Measurements from ENCODE around the gene TRPM3. TPM values are rescaled to one million over a fixed set of nuclear protein-coding genes. Genes with fewer than 3 reads are reported as not detected.

The TRPM3 gene
- polyA plus RNA-seq, 3 donors = not detected

DNA sequence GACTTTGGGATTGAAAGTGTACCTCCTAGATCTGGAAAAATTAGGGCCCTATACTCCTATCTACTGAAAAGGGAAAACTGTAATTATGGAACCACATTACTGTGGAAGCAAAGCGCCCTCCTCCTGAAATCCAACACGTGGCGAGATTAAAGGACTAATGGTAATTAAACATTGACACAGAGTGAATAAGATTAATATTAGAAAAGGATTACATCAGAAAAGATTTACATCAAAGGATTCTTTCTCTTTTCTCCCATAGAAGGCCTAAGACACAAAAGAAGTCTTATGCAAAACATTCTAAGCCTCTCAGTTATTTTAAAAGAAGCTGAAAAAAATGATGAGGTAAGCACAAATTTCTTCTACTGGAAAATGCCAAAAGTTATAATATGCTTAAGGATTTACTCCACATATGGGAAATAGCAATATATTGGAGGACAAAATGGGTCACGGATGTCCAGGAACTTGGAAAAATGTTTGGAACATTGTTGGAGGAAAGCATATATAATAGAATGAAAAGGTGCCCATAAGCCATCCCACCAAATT lies 227.8 kb downstream of the TRPM3 start:
- TF ChIP-seq, protein P1, sequence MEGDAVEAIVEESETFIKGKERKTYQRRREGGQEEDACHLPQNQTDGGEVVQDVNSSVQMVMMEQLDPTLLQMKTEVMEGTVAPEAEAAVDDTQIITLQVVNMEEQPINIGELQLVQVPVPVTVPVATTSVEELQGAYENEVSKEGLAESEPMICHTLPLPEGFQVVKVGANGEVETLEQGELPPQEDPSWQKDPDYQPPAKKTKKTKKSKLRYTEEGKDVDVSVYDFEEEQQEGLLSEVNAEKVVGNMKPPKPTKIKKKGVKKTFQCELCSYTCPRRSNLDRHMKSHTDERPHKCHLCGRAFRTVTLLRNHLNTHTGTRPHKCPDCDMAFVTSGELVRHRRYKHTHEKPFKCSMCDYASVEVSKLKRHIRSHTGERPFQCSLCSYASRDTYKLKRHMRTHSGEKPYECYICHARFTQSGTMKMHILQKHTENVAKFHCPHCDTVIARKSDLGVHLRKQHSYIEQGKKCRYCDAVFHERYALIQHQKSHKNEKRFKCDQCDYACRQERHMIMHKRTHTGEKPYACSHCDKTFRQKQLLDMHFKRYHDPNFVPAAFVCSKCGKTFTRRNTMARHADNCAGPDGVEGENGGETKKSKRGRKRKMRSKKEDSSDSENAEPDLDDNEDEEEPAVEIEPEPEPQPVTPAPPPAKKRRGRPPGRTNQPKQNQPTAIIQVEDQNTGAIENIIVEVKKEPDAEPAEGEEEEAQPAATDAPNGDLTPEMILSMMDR (IDR thresholded peaks at IDR 0.05) = no peak
- Histone ChIP-seq H3K36me3 (replicated peaks in 1 of 2; ENCODE audit: control insufficient read depth in 1 of 2, insufficient read depth in 2 of 2, low read length in 2 of 2) (no peaks in the 10 kb centered on the region), H3K79me2 (ENCODE audit: insufficient read depth, low read length) (no peaks in the 10 kb centered on the region), H3K4me2 (replicated peaks; ENCODE audit: extremely low read depth, low read length, poor library complexity, severe bottlenecking) (no peak overlapping the region), H3K27ac (ENCODE audit: low read depth in 1 of 2, low read length in 2 of 2) (no peak overlapping the region), H4K20me1 (ENCODE audit: insufficient read depth, low read length) (no peaks in the 10 kb centered on the region), H3K27me3 (ENCODE audit: control insufficient read depth in 2 of 2, insufficient read depth in 2 of 2, low read length in 2 of 2) (no peaks in the 10 kb centered on the region), H3K9me3 (replicated peaks in 1 of 2; ENCODE audit: control insufficient read depth in 1 of 2, insufficient read depth in 1 of 2, low read length in 2 of 2) (no peaks in the 10 kb centered on the region), H3K4me3 (replicated peaks in 1 of 3; ENCODE audit: low read depth in 2 of 3, low read length in 3 of 3) (no peak overlapping the region), H3K9ac (ENCODE audit: insufficient read depth, low read length, poor library complexity, severe bottlenecking) (no peak overlapping the region), H2AFZ (ENCODE audit: insufficient read depth, low read depth, low read length, poor library complexity, severe bottlenecking) (no peak overlapping the region), H3K4me1 (ENCODE audit: control insufficient read depth in 1 of 2, insufficient read depth in 2 of 2, low read length in 2 of 2) (no peaks in the 10 kb centered on the region)
- no peaks in the 10 kb centered on the region for H3K4me1 Mint-ChIP-seq
- intact Hi-C loops (cut with micrococcal nuclease) = no loop called here
- peaks cover 0 to 3% (median 0%) of the 10 kb centered on the region in 7 donors for H3K9me3 Mint-ChIP-seq
- no peaks in the 10 kb centered on the region for H3K27me3 Mint-ChIP-seq (ENCODE audit: low read depth in 3 of 3)
- DNase-seq = no peak
- WGBS (ENCODE audit: insufficient coverage) = no CpG with 5 or more reads among the region's 4 CpGs
- no peak overlapping the region for H3K27ac Mint-ChIP-seq
- no peaks in the 10 kb centered on the region for H3K36me3 Mint-ChIP-seq
- H3K4me3 Mint-ChIP-seq = no peak overlapping the region

DNA sequence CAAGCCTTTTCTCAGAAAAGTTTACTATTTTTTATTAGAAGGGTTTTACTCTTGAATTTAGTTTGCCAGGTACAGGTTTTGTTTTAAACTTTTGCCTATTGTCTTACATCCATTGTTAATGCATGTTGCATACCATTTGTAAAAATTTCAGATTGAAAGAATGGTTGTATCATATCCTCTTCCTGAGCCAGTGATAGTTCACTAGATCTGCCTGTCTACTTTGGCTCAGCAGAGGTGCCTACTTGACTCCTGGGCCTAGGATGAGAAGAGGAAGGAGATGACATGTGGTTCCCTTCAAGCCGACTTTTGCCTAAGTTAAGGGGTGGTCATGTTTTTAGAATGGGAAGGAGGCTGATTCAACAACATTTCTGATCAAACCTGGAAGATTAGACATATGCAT lies 232.9 kb downstream of the TRPM3 start:
- H3K36me3 Mint-ChIP-seq = no peaks in the 10 kb centered on the region
- Histone ChIP-seq H3K27me3 (ENCODE audit: control insufficient read depth in 2 of 2, insufficient read depth in 2 of 2, low read length in 2 of 2) (no peaks in the 10 kb centered on the region), H3K4me3 (replicated peaks in 1 of 3; ENCODE audit: low read depth in 2 of 3, low read length in 3 of 3) (no peak overlapping the region), H4K20me1 (ENCODE audit: insufficient read depth, low read length) (no peaks in the 10 kb centered on the region), H2AFZ (ENCODE audit: insufficient read depth, low read depth, low read length, poor library complexity, severe bottlenecking) (no peak overlapping the region), H3K9me3 (replicated peaks in 1 of 2; ENCODE audit: control insufficient read depth in 1 of 2, insufficient read depth in 1 of 2, low read length in 2 of 2) (no peaks in the 10 kb centered on the region), H3K27ac (ENCODE audit: low read depth in 1 of 2, low read length in 2 of 2) (no peak overlapping the region), H3K9ac (ENCODE audit: insufficient read depth, low read length, poor library complexity, severe bottlenecking) (no peak overlapping the region), H3K79me2 (ENCODE audit: insufficient read depth, low read length) (no peaks in the 10 kb centered on the region), H3K4me2 (replicated peaks; ENCODE audit: extremely low read depth, low read length, poor library complexity, severe bottlenecking) (no peak overlapping the region), H3K4me1 (ENCODE audit: control insufficient read depth in 1 of 2, insufficient read depth in 2 of 2, low read length in 2 of 2) (no peaks in the 10 kb centered on the region), H3K36me3 (replicated peaks in 1 of 2; ENCODE audit: control insufficient read depth in 1 of 2, insufficient read depth in 2 of 2, low read length in 2 of 2) (no peaks in the 10 kb centered on the region)
- H3K27ac Mint-ChIP-seq = no peak overlapping the region
- no CpG with 5 or more reads among the region's 1 CpG for WGBS (ENCODE audit: insufficient coverage)
- H3K27me3 Mint-ChIP-seq (ENCODE audit: low read depth in 3 of 3) = peaks cover 0 to 1% (median 0%) of the 10 kb centered on the region in 3 donors
- DNase-seq = no peak
- H3K4me1 Mint-ChIP-seq = no peaks in the 10 kb centered on the region
- intact Hi-C loops (cut with micrococcal nuclease) = no loop called here
- no peak overlapping the region for H3K4me3 Mint-ChIP-seq
- TF ChIP-seq, protein P1 (IDR thresholded peaks at IDR 0.05) = no peak
- H3K9me3 Mint-ChIP-seq = peaks cover 0 to 5% (median 0%) of the 10 kb centered on the region in 7 donors

All from CD14-positive monocyte (primary cell).